HG02973 (cell line): ENCODE measurements around the gene GSTCD.
"Not testable (repeated sequence)": the region's sequence is repeated elsewhere in the genome, so short reads cannot be mapped to it uniquely, and the experiment has no call there.

Source experiments
- ATAC-seq: cut with Tn5 transposase; IDR thresholded peaks from one replicate; pipeline ENCODE4 v1.9.1; 2021; ENCODE audit warnings: moderate library complexity; ENCODE audit not compliant: unreplicated experiment

GSTCD gene

GRCh38 chr4:105805501-105806120, 97.0 kb downstream of the GSTCD start:
- no peak for ATAC-seq

GRCh38 chr4:105807496-105807895, 98.9 kb downstream of the GSTCD start:
- ATAC-seq: no peak

GRCh38 chr4:105808030-105808749, 99.6 kb downstream of the GSTCD start:
- no peak for ATAC-seq

- no peak for ATAC-seq
These were observed 100.1 kb downstream of the GSTCD start for GRCh38 chr4:105808750-105809041.

- ATAC-seq: no peak
These were observed 107.1 kb downstream of the GSTCD start for GRCh38 chr4:105815701-105816100.

- no peak for ATAC-seq
These were observed 113.5 kb downstream of the GSTCD start for GRCh38 chr4:105822061-105822460.

- ATAC-seq: no peak
These were observed 119.5 kb downstream of the GSTCD start for GRCh38 chr4:105828074-105828473.

- no peak for ATAC-seq
These were observed 122.6 kb downstream of the GSTCD start for GRCh38 chr4:105831189-105831588.

- ATAC-seq: no peak
These were observed 126.6 kb downstream of the GSTCD start for GRCh38 chr4:105835177-105835576.

GRCh38 chr4:105836537-105836936, 128.0 kb downstream of the GSTCD start:
- ATAC-seq: no peak

GRCh38 chr4:105837037-105837436, 128.5 kb downstream of the GSTCD start:
- ATAC-seq: no peak

GRCh38 chr4:105838082-105838481, 129.5 kb downstream of the GSTCD start:
- ATAC-seq: no peak

GRCh38 chr4:105840426-105841174, 132.0 kb downstream of the GSTCD start:
- no peak for ATAC-seq

- ATAC-seq: no peak
These were observed 135.4 kb downstream of the GSTCD start for GRCh38 chr4:105843941-105844340.

- ATAC-seq: no peak
These were observed 137.0 kb downstream of the GSTCD start for GRCh38 chr4:105845559-105845958.

- not testable (repeated sequence) for ATAC-seq
These were observed 139.8 kb downstream of the GSTCD start for GRCh38 chr4:105848359-105848758.

- ATAC-seq: no peak
These were observed 142.6 kb downstream of the GSTCD start for GRCh38 chr4:105851196-105851595.

GRCh38 chr4:105852230-105852629, 143.6 kb downstream of the GSTCD start:
- ATAC-seq: not testable (repeated sequence)

GRCh38 chr4:105858466-105859040, 150.0 kb downstream of the GSTCD start:
- ATAC-seq: no peak

GRCh38 chr4:105859233-105859632, 150.6 kb downstream of the GSTCD start:
- ATAC-seq: no peak

GRCh38 chr4:105870963-105871362, 162.4 kb downstream of the GSTCD start:
- no peak for ATAC-seq

- no peak for ATAC-seq
These were observed 163.4 kb downstream of the GSTCD start for GRCh38 chr4:105871997-105872396.
